Myocyte (in vitro differentiated cells): Measurements from ENCODE around the gene HIC2. TPM values are rescaled to one million over a fixed set of nuclear protein-coding genes. Genes with fewer than 3 reads are reported as not detected.
"Not testable (repeated sequence)": the region's sequence is repeated elsewhere in the genome, so short reads cannot be mapped to it uniquely, and the experiment has no call there.

Source experiments
- DNase-seq: peaks from one replicate; pipeline ENCODE4 v3.0.0-alpha.2; 2012; ENCODE audit warnings: low read depth
- total RNA-seq: library from RNA; depleted of rRNA; stranded (reverse); fragments of >200 nt; gene quantifications from 2 replicates; pipeline ENCODE4 v1.2.3, GENCODE V29; 2014

The HIC2 gene
- total RNA-seq, 1 donor from 2014 or later, result 1.9 TPM

DNA sequence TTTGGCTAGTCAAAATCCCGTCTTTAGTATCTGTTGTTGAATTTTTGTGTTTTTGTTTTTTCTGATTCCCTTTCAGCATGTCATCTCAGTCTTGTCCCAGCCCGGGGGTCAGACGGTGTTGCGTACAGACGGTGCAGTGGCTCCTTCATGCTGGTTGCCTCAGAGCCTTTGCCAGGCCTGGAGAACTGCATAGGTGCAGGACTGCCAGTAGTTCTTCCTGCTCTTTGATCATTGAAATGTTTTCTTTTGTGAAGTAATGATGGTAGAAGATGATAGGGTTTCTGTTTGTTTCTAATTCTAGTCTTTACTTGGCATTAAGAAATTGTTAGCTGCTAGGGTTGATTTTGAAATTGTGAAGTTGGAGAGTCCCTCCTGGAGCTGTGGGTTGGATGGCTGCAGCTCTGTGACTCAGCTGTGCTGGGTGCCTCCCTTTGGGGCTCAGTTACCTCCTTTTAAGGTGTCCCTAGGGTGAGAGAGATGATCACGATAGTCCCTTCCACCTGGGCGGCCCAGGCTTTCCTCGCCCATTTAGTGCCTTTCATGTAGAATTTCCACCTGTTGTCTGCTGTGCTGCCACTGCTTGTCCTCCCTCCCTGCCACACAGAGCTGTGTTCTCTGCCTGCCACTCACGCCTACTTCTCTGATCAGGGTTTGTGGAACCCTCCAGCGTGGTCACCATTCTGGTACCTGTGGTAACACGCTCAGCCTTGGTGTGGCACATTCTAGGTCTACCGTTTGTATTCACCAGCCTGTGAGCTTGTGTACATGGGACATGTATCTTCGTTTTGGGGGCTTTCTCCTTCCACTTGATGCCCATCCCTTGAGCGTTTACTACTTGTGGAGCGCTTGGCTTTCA lies 17.4 kb downstream of the HIC2 start:
- not testable (repeated sequence) for DNase-seq

DNA sequence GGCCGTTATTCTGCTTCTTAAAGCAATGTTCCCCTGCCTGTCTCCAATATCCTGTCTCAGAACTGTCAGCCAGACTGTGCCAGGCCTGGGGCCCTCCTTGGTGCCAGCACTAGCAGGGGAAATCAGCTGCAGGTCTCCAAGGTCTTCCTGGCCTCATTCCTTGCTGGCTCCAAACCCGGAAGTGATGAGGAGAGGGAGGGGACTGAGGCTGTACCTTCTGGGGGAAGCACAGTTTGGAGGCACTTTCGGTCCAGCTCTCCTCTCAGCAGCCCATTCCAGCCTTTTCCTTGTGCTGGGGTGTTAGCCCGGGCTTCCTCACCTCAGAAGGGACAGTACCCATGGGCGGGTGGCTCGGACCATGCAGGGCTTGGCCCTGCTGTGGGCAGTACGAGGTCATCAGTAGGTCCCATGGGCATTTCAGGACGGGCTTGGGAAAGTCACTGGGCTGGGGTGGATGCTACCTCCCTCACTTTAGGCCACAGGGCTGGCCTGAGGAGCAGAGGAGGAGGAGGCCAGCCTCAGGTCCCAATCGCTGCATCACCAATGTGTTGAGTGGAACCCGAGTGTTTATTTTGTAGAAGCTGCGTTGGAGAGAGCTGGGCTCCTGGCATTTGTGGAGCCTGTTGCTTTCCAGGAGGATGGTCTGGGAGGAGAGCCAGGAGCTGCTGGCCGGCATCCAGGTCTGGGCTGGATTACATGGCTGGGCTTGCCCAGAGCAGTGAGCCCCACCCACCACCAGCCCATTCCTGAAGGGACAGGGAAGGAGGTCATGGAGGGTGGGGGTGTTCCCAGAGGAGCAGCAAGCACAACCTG lies 19.0 kb downstream of the HIC2 start:
- DNase-seq, result not testable (repeated sequence)

DNA sequence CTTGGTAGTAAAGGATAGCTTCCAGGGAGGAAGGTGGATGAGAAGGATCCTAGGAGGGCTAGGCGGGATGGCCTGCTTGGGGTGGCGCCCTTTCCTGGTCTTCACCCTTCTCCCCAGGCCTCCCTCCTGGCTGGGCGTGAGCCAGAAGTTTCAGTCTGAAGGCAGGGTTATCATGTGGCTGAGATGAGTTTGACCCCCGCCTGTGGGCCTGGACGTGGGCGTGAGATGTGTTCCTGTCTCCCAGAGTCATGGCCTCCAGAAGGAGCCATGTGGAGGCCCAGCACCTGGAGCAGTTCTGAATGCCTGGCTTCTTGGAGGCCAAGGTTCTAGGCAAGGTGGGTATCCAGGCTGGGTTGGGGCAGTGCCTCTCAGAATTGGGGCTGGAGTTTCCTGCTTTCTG lies 20.8 kb downstream of the HIC2 start:
- DNase-seq, result not testable (repeated sequence)

DNA sequence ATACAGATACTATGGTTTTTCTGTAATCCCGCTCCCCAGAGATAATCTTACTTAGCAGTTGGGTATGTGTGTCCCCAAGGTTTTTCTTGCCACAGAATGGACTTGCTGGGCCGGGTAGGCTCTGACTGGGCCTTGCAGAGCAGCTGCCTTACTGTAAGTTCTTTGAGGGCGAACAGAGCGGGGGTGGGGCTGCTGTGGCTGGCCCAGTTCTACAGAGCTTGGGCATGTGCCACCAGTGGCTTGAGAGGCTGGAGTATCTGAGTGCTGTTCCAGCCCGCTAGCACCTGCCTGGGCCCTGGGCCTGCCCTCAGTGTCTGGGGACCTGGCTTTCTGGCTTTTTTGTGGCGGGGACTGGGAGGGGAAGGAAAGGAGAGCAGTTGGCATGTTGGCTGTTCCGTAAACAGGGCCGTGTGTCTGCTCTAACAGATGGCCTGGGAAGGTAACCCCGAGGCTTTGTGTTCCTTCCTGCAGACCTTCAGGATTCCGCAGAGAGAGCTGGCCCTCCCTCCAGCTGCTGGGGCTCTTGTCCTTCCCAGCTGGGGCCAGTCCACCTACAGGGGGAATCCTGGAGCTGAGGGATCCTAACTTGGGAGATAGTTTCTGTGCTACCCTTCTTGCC lies 23.0 kb downstream of the HIC2 start:
- DNase-seq, result not testable (repeated sequence)

DNA sequence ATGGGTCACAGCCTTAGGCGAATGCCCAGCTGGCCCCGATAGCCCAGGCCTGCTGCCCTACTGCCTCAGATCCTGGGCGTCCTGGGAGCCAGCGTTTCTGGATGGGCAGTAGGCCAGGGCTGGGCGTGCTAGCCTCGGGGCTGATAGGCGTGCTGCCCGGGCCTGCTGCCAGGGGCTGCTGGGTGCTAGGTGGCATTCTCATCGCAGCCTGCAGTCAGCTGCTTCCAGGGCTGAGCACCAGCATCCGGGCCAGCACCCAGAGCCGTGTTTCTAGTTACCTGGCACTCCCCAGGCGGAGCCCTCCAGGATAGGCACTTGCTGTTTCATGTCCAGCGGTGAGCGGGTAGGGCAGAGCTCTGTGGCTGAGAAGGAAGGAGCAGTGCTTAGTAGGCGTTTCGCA lies 23.5 kb downstream of the HIC2 start:
- not testable (repeated sequence) for DNase-seq

DNA sequence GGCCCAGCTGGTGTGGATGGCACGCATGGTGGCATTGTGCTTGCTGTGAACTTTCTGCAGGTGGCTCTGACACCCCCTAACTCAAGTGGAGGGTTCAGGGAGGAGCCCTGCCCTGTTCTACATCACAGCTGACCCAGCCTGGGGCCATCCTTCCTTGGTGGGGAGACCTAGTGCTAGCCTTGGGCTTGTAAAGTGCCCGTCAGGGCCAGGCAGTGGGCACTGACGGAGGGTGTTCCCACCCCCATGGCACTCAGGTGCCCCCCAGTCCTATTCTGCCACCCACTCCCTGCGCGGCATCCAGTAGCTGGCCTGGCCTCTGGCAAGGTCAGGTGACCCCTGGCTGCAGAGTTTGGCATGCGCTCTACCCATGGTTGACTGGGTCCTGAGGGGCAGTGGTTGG lies 24.0 kb downstream of the HIC2 start:
- not testable (repeated sequence) for DNase-seq

DNA sequence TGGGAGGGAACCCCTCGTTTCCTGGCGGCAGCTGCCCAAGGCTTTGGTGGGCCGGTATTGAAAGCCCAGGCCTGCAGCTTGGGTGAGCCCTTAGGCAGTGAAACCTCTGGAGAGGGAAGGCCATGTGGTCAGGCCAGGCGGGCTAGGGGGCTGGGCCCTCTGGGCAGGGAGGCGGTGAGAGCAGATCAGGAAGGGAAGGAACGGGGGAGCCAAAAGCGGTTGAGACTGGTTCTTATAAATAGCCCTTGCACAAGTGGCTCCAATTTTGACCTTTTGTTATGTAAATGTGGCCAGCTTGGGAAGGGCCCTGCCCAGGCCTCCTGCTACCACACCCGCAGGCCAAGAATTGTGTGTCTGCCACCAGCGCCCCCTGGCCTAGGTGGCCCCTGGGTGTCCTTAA lies 25.0 kb downstream of the HIC2 start:
- not testable (repeated sequence) for DNase-seq

DNA sequence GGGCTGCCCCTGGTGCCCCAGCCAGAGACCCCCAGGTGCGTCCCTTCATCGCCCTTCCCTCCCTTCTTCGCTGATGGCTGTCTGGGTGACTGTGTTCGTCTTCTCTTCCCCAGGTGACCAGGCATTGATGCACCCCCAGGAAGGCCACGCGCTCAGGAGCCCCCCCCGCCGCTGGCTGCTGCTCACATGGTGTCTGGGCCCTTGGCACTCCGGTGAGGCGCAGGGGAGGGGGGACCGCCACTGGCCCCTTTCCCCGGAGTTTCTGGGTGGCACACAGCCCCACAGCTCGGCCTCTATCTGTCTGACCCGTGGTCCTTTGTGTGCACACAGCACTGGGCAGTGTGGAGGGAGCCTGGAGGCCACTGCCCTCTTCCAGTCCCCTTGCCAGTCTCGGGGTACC lies 25.5 kb downstream of the HIC2 start:
- not testable (repeated sequence) for DNase-seq

DNA sequence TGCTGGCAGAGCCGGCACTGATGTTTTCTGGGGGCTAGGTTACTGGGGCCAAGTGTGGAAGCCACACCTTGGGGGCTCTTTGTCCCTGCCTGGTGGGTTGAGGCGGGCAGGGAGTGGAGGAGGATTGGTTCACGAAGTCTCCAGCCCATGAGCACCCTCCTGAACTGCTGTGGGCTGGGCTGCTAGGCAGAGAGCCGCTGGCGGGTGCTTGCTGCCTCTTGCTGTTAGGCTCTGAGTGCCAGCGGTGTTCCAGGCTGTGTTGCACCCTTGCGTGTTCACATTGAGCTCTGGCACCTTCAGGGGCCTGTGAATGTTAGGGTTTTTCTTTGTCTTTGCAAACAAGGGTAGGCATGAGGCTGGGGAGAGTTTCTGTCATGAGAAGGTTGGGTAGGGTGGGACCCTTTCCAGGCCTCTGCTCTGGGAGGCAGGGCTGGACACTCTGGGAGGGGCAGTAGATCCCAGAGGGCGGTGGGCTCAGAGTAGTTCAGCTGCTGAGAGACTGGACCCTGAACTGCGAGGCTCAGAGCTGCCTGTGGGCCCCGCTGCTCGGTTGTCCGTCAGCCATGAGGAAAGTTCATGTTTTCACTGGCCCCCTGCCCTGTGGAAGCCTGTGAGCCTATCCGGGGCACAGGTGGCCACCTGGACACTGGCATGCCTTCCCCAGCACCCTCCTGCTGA lies 26.0 kb downstream of the HIC2 start:
- no peak for DNase-seq

DNA sequence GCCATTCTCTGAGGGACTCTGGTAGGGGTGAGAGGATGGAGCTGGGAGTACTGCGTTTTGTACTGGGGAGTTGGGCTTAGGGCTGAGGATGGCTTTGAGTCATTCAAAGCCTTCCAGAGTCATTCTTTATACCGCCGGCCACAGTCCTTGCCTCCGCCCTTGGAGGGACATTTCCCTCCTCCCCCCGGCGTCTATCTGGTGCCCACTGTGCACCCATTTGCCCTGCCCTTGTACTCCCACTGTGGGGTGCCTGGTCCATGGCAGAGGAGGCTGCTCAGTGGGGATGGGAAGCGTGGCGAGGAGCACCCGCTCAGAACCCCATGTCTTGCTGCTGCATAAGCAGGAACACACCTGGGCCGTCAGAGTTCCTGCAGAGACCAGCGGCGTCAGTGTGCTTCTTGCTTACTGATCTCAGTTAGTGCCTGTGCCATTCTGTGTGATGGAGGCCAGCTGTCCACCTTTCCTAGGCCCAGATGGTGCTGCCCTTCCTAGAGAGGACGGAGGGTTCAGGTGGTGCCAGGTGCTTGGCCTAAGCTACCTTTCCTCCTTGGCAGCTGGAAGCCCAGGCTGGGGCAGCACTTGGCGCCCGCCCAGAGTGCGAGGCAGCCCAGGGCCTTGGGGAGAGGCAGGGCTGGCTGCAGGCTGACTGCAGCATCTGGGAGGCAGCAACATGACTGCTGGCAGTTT lies 26.7 kb downstream of the HIC2 start:
- no peak for DNase-seq

DNA sequence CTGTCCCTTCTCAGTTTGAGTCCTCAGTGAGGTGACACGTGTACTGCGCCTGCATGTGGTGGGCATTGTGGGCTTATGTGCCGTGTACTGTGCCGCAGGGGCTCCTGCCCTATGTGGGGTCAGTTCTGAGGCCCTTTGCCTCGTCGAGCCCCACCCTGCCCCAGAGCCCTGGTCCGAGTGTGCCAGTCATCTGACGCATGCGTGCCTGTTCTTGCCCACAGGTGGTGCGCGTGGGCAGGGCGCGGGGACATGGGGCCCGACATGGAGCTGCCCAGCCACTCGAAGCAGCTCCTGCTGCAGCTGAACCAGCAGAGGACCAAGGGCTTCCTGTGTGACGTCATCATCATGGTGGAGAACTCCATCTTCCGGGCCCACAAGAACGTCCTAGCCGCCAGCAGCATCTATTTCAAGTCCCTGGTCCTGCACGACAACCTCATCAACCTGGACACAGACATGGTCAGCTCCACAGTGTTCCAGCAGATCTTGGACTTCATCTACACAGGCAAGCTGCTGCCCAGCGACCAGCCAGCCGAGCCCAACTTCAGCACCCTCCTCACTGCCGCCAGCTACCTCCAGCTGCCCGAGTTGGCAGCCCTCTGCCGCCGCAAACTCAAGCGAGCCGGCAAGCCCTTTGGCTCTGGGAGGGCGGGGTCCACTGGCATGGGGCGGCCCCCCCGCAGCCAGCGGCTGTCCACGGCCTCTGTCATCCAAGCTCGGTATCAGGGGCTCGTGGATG lies 27.7 kb downstream of the HIC2 start:
- no peak for DNase-seq

DNA sequence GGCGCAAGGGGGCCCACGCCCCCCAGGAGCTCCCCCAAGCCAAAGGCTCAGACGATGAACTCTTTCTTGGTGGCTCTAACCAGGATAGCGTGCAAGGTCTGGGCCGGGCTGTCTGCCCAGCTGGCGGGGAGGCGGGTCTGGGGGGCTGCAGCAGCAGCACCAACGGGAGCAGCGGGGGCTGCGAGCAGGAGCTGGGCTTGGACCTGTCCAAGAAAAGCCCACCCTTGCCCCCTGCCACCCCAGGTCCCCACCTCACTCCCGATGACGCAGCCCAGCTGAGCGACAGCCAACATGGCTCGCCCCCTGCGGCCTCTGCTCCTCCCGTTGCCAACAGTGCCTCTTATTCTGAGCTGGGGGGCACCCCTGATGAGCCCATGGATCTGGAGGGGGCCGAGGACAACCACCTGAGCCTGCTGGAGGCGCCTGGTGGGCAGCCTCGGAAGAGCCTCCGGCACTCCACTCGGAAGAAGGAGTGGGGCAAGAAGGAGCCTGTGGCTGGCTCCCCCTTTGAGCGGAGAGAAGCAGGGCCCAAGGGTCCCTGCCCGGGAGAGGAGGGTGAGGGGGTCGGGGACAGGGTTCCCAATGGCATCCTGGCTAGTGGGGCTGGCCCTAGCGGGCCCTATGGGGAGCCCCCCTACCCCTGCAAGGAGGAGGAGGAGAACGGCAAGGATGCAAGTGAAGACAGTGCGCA lies 28.4 kb downstream of the HIC2 start:
- no peak for DNase-seq

DNA sequence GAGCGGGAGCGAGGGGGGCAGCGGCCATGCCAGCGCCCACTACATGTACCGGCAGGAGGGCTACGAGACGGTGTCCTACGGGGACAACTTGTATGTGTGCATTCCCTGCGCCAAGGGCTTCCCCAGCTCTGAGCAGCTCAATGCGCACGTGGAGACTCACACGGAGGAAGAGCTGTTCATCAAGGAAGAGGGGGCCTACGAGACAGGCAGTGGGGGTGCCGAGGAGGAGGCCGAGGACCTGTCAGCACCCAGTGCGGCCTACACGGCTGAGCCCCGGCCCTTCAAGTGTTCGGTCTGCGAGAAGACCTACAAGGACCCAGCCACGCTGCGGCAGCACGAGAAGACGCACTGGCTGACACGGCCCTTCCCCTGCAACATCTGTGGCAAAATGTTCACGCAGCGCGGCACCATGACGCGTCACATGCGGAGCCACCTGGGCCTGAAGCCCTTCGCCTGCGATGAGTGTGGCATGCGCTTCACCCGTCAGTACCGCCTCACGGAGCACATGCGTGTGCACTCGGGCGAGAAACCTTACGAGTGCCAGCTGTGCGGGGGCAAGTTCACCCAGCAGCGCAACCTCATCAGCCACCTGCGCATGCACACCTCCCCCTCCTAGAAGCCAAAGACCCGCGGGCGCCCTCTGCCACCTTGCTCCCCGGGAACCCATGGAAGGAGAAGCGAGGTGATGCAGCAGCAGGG lies 29.1 kb downstream of the HIC2 start:
- no peak for DNase-seq

DNA sequence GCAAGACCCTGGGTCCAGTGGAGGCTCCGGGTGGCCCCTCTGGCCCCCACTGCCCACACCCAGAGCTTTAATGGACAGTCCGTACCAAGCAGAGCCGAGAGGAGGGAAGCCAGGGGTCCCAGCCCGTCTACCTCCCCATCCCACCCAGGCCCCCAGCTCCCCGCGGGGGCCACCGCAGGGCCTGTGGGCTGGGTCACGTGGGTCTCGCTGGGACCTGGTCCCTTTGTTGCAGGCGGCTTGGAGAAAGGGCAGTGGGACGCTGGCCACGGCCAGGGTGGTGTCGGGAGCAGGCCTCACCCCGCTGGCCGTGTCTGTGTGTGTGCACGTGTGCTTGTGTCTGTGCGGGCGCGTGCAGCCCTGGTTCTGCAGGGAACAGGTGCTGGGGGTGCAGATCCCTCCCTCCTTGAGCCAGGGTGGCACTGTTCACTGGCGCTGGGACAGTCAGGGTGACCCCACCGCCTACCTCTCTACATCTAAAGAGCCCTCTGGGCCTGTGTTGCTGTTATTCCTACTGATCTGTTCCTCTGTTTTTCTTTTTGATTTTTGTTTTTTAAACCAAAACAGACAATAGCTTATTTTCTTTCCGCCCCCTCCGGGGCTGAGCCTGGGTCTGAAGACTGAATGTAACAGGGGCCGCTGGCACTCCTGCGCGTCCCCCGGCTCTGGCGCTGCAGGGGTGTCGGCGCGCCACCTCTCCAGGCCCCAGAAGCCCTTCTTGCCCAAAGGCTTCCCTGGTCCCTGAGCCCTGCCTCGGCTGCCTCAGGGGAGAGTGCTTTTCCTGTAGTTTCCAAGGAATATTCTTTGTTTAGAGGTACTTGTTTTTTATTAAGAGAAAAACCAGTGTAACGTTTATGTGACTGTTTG lies 29.9 kb downstream of the HIC2 start:
- DNase-seq, result no peak

DNA sequence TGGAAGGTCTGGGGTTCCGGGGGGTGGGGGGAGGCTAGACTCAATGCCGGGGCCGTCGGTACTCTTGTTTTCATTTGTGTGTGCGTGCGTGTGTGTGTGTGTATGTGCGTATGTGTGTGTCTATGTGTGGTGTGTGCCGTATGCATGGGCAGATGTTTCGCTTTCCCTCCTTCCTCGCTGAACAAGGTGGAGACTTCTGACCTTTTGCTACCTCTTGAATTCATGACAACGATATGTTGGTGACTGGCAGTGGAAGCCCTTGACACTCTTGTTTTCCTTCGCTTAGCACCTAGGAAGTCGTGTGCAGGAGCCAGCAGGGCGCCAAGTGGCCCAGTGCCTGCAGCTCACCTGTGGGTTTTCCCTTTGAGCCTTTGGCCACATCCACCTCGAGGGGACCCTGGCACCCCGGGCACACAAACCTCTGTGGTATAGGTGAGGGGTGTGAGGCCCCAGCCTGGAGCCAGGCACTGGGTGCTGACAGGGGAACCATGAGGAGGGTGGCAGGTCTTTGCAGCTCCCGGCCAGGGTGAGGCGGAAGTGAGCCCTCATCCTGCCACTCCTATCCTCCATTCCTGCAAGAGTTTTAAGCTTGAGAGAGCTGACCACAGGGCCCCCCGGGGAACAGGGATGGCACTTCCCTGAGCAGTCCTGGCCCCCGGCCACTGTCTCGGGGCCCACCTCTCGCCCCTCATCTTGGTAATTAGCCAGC lies 30.7 kb downstream of the HIC2 start:
- DNase-seq, result no peak

DNA sequence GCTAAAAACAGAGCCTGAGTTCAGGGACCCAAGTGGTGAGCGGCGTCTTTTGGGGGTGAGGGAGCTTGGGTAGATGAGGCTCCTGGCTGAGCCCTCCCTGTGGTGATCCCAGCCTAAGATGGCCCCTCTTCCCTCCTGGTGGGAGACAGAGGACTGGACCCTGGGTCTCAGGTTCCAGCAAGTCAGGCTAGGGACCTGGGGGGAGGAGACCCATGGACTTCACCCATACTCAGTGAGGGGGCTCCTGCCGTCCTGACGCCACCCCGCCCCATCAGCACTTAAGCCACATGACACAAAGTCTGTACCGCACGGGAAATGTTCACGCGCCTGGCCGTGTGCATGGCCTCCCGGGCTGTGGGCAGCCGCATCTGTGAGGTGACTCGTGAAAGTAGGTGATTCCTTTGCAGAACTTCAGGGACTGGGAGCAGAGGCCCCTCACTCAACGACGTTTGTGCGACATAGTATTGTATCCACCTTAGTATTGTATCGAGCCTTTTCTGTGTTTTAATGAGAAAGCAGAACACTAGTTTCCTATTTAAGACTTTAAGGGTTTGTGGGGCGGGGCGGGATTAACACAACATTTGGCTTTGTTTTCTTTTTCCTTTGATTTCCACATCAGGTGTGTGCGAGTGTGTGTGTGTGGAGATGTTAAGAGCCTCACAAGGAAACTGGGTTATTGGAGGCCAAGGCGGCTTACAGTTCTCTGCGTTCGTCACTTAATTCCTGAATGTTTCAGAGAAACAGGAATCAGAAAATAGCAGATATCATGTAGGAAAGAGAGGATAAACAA lies 31.7 kb downstream of the HIC2 start:
- DNase-seq, result no peak
